ENCODE results near the gene ATXN1.

The ATXN1 gene

GRCh38 chr6:16649890-16650289 is 111.4 kb downstream of the ATXN1 start:
- TF ChIP-seq CTCF (IDR thresholded peaks at IDR 0.05; ENCODE audit: extremely low read depth, missing control alignments) = no peak
- DNase-seq (ENCODE audit: low spot score) = no peak

DNA sequence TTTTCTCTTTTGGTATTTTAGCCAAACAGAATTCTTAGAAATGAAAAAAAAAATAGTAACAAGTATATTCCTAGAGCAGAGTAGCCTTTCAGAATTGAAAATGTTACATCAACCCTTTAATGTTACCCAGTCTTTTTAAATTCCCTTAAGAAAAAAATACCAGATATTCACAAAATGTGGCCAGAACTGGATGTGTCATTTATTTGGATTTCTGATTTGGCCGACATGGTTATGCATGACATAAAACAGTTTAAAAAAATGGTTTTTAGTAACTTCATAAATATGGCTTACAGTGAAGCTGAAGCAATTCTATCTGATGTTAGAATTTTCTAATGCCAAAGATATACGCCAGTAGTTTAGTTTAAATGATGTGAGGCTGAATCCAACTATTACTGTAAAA is 112.0 kb downstream of the ATXN1 start:
- no peak for DNase-seq (ENCODE audit: low spot score)
- no peak for TF ChIP-seq CTCF (IDR thresholded peaks at IDR 0.05; ENCODE audit: extremely low read depth, missing control alignments)

DNA sequence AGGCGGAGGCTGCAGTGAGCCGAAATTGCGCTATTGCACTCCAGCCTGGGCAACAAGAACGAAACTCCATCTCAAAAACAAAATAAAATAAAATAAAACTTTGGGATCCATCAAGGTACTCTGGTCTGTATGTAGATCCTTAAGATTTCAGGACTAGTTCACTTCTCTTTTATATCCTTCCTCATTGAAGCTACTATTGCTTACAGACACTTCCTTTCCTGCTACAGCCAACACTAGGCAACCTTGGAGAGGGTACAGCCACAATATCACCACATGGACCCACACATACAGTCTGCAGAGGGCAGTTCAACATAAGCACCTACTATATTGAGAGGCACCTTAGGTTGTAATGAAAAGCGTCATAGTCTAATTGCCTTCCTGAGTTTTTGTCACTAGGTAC is 113.3 kb downstream of the ATXN1 start:
- TF ChIP-seq CTCF (IDR thresholded peaks at IDR 0.05; ENCODE audit: extremely low read depth, missing control alignments) = no peak
- DNase-seq (ENCODE audit: low spot score) = no peak

DNA sequence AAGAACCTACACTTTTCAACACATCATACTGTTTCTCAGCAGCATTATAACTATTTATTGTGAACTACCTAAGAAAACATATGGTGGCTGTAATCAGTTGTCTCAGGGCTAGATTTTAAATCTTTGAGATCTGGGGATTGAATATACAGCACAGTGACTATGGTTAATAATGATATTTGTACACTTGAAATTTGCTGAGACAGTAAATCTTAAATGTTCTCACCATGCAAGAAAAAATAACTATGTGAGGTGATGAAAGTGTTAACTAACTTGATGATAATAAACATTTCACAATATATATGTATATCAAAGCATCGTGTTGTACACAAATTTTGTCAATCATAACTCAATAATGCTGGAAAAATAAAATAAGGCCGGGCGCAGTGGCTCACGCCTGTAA is 113.8 kb downstream of the ATXN1 start:
- no peak for DNase-seq (ENCODE audit: low spot score)
- TF ChIP-seq CTCF (IDR thresholded peaks at IDR 0.05; ENCODE audit: extremely low read depth, missing control alignments) = no peak

DNA sequence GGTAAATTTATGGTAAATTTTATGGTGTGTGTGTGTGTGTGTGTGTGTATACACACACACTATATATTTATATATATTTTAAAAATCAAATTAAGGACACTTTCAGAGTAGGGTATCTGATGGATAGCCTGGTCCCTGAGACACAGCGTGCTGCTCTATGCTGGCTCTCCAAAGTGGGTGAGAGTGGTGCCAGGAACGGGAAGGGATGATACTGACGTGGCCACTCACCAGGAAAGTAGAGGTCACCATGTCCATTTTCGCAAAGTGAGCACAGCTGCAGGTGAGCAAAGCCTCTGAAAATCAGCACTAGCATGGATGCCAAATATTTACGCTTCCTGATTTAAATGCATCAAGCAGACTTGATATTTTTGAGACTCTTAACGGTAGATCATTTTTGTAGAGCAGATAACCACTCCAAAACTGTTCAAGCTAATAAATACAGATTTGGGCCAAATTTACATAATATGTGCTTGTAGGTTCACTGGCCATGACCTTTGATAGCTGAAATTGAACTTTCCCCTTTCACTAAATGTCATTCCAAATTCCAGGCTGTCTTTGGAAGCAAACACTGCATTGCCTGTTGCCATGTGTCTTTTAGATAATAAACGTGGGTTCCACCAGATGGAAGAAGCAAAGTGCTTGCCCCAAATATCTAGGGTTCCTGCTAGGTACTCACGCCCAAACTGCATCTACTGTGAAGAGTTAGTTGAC is 116.6 kb downstream of the ATXN1 start:
- no peak for DNase-seq (ENCODE audit: low spot score)
- TF ChIP-seq CTCF (IDR thresholded peaks at IDR 0.05; ENCODE audit: extremely low read depth, missing control alignments) = no peak

- no peak for TF ChIP-seq CTCF (IDR thresholded peaks at IDR 0.05; ENCODE audit: extremely low read depth, missing control alignments)
- DNase-seq (ENCODE audit: low spot score) = no peak
Measured at GRCh38 chr6:16639684-16640480, 121.4 kb downstream of the ATXN1 start.

GRCh38 chr6:16637635-16638034 is 123.6 kb downstream of the ATXN1 start:
- DNase-seq (ENCODE audit: low spot score) = no peak
- no peak for TF ChIP-seq CTCF (IDR thresholded peaks at IDR 0.05; ENCODE audit: extremely low read depth, missing control alignments)
